ENCODE results near the gene PGBD1. TPM values are rescaled to one million over a fixed set of nuclear protein-coding genes. Genes with fewer than 3 reads are reported as not detected.
A peak's percentile ranks its signal among the peaks of the same experiment; 100 is the strongest.

PGBD1 gene
- total and polyA plus RNA-seq, 2 of the 13 experiments (the other 11 are each of a cell fraction or from before 2014, with no cell fraction given) = 3.6 to 6.9 TPM

GRCh38 chr6:28323813-28324424, 42.5 kb downstream of the PGBD1 start (continued):
- TF ChIP-seq MEIS1 (CRISPR knock-in tag; IDR thresholded peaks at IDR 0.05; ENCODE audit: borderline replicate concordance) = peak; percentile 77; the same call in 1 of the 2 replicates
- TF ChIP-seq SIN3A (IDR thresholded peaks at IDR 0.05; ENCODE audit: borderline replicate concordance, low read depth, low read length) = no peak
- TF ChIP-seq TP53 (CRISPR knock-in tag; conservative IDR thresholded peaks at IDR 0.05) = no peak

GRCh38 chr6:28326371-28326948, 45.1 kb downstream of the PGBD1 start:
- 92% methylated on average over 7 of the region's 7 CpGs for WGBS (ENCODE audit: low lambda C conversion rate)
- no peak for FAIRE-seq
- no peak for DNase-seq (ENCODE audit: low spot score)
- Histone ChIP-seq H3K9ac (ENCODE audit: insufficient read depth, low read depth, low read length) (no peak overlapping the region), H3K4me3 (replicated peaks in 1 of 3; ENCODE audit: insufficient read depth in 1 of 3, low read depth in 2 of 3, low read length in 3 of 3) (no peak overlapping the region), H3K4me1 (ENCODE audit: insufficient read depth, low read length) (peaks cover 36% of the 10 kb centered on the region), H3K27me3 (ENCODE audit: control insufficient read depth in 1 of 2, insufficient read depth in 2 of 2, low read length in 2 of 2) (no peaks in the 10 kb centered on the region), H3K9me3 (ENCODE audit: low read length) (no peaks in the 10 kb centered on the region), H3K79me2 (ENCODE audit: insufficient read depth, low read length) (no peaks in the 10 kb centered on the region), H3K4me2 (ENCODE audit: low read depth, low read length) (no peak overlapping the region), H3K36me3 (replicated peaks in 1 of 2; ENCODE audit: control insufficient read depth in 1 of 2, insufficient read depth in 2 of 2, low read length in 2 of 2) (peaks cover 4 to 16% of the 10 kb centered on the region in 2 experiments), H3K27ac (ENCODE audit: extremely low read length, insufficient read depth, low read length) (no peak overlapping the region), H4K20me1 (ENCODE audit: insufficient read depth, low read length) (no peaks in the 10 kb centered on the region), H2AFZ (ENCODE audit: low read length) (no peak overlapping the region)
- intact Hi-C loops (cut with micrococcal nuclease; ENCODE audit: unreplicated experiment) = no loop called here
- in situ Hi-C loops (cut with HindIII; ENCODE audit: extremely low pct_ligation_motif_present, low pct_unique_long_range_greater_than_20kb) = no loop called here
- POLR2A ChIA-PET = interaction anchor here (2.3 kb wide), 1 partner anchor 9 kb away, joined by 9 read pairs; the partner anchor contains the start of gene ZSCAN31
- BruUV-seq (replicated peaks) = no TSS peak
- TF ChIP-seq CCAR2 (optimal IDR thresholded peaks at IDR 0.05; ENCODE audit: low read depth, low read length) = no peak
- TF ChIP-seq ZNF572 (CRISPR knock-in tag; IDR thresholded peaks at IDR 0.05) = no peak
- no peak for TF ChIP-seq MYPOP (CRISPR knock-in tag; IDR thresholded peaks at IDR 0.05)
- TF ChIP-seq ZNF883 (CRISPR knock-in tag; IDR thresholded peaks at IDR 0.05; ENCODE audit: not compliant biosample characterization) = no peak
- no peak for TF ChIP-seq ZFY (CRISPR knock-in tag; IDR thresholded peaks at IDR 0.05)
- TF ChIP-seq ZFP82 (CRISPR knock-in tag; IDR thresholded peaks at IDR 0.05; ENCODE audit: borderline replicate concordance) = no peak
- TF ChIP-seq TP53 (CRISPR knock-in tag; conservative IDR thresholded peaks at IDR 0.05) = no peak
- no peak for TF ChIP-seq ZNF629 (CRISPR knock-in tag; conservative IDR thresholded peaks at IDR 0.05)
- no peak for TF ChIP-seq CHD2 (IDR thresholded peaks at IDR 0.05; ENCODE audit: low read depth, low read length)
- no peak for TF ChIP-seq FOXO1 (CRISPR knock-in tag; IDR thresholded peaks at IDR 0.05)
- no peak for TF ChIP-seq MLLT10 (CRISPR knock-in tag; IDR thresholded peaks at IDR 0.05)
- ATAC-seq = no peak
- CTCF ChIA-PET (ENCODE audit: low intra/inter-chr PET ratio, low total read pairs) = no interaction called here

Measured in HepG2 (cell line).